ENCODE data around the gene VSIR.

VSIR gene

DNA sequence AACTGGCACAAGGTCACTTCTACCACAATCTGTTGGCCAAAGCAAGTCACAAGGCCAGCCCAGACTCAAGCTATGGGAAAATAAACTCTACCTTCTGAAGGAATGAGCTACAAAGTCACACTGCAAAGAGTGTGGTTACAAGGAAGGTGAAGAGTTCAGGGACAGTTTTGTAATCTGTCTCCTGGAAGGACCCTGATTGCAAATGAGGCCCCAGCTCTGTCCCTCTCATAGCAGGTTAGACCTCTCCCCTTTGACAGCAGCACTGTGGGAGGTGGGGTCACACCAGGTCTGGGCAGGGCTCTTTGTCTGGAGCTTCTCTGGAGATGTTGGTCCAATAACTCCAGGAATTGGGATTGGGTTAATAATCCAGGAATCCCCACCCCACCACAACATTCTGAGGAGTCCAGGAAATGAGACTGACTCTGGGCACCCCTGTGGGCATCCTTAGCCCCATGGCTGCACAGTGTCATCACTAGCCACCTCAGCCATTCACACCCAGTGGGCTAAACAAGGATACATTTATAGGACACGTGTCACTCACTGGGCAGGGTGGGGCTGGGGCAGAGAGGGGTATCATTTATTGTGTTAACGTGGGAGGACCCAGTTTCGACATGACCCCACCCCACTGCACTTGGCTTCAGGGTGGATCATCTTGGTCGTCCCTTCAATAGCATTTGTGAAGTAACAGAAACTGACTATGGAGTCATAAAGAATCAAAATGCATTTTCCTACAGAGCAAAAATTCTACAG is 30.1 kb downstream of the VSIR start:
- peaks cover 28% of the 10 kb centered on the region for H3K36me3 Mint-ChIP-seq
- no peak for ATAC-seq
- H3K9me3 Mint-ChIP-seq: no peaks in the 10 kb centered on the region
- H3K4me1 Mint-ChIP-seq: peaks cover 100% of the 10 kb centered on the region
- peak overlapping the region; percentile 39 for H3K4me3 Mint-ChIP-seq
- no peak for DNase-seq (ENCODE audit: low spot score in 2 of 2)
- peak overlapping the region; percentile 17 for H3K27ac Mint-ChIP-seq

DNA sequence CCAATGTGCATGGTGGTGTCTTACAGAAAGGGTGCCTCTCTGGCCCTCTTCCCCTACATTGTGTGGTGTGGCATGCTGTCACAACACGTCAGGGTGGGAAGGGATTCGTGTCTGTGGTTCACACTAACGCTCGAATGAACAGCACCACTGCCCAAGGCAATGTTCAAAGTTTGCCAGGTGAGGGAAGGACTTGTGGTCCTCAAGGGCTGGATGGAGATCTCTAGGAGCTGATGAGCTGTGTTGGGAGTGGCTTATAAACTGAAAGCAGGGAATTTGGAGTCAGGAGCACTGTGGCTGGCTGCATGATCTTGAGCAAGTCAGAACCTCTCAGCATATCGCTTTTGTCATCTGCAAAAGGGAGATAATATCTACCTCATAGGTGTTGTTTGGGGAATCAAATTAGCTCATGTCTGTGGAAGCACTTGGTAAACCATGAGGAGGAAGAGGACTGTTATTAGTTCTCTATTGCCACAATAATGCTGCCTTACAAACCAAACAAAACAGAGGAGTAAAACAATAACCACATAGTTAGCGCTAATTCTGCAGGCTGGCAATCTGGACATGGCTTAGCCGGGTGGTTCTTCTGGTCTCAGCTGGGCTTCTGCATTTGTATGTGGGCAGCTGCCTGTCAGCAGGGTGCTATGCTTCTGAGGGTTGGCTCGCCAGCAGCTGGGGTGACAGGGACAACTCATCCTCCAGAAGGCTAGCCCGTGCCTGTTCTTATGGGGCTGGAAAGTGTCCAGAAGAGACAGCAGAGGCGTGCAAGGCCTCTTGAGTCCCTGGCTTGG is 30.8 kb downstream of the VSIR start:
- H3K27ac Mint-ChIP-seq: peak overlapping the region; percentile 17
- ATAC-seq (peak; percentile 56), DNase-seq (ENCODE audit: low spot score in 2 of 2) (no peak)
- peak overlapping the region; percentile 39 for H3K4me3 Mint-ChIP-seq
- H3K4me1 Mint-ChIP-seq: peaks cover 100% of the 10 kb centered on the region
- H3K9me3 Mint-ChIP-seq: no peaks in the 10 kb centered on the region
- peaks cover 25% of the 10 kb centered on the region for H3K36me3 Mint-ChIP-seq

DNA sequence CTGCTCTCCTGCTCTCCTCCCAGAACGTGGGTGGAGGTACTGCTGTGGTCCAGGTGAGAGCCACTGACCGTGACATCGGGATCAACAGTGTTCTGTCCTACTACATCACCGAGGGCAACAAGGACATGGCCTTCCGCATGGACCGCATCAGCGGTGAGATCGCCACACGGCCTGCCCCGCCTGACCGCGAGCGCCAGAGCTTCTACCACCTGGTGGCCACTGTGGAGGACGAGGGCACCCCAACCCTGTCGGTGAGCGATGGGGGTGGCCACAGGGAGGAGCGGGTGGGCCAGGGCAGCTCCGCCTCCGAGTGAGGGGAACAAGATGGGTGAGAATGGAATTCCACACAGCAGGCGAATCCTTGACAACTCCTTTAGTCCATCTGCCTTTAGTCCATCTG is 31.6 kb downstream of the VSIR start:
- H3K36me3 Mint-ChIP-seq: peaks cover 16% of the 10 kb centered on the region
- H3K4me1 Mint-ChIP-seq: peaks cover 100% of the 10 kb centered on the region
- peak overlapping the region; percentile 17 for H3K27ac Mint-ChIP-seq
- DNase-seq (ENCODE audit: low spot score in 2 of 2): no peak
- H3K4me3 Mint-ChIP-seq: peak overlapping the region; percentile 39
- H3K9me3 Mint-ChIP-seq: no peaks in the 10 kb centered on the region
- no peak for ATAC-seq

DNA sequence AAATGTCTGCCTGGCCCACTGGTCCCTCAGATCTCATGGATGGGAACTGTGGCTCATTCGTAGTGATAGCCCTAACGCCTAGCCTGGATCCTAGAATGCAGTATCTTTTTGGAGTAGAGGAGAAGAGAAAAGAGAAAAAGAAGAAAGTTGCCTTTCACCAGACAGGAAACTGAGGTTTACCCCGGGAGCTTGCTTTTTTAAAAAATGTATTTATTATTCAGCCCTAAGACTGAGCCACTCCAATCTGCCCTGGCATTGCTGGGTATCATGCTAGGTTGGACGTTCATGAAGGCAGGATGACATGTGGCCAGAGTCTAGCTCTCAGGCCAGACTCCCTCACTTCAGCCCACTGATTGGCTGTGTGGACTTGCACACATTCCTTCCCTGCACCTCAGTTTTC is 32.3 kb downstream of the VSIR start:
- no peaks in the 10 kb centered on the region for H3K9me3 Mint-ChIP-seq
- ATAC-seq (no peak), DNase-seq (ENCODE audit: low spot score in 2 of 2) (no peak)
- H3K4me3 Mint-ChIP-seq: peak overlapping the region; percentile 39
- peaks cover 14% of the 10 kb centered on the region for H3K36me3 Mint-ChIP-seq
- H3K4me1 Mint-ChIP-seq: peaks cover 100% of the 10 kb centered on the region
- H3K27ac Mint-ChIP-seq: peak overlapping the region; percentile 17

DNA sequence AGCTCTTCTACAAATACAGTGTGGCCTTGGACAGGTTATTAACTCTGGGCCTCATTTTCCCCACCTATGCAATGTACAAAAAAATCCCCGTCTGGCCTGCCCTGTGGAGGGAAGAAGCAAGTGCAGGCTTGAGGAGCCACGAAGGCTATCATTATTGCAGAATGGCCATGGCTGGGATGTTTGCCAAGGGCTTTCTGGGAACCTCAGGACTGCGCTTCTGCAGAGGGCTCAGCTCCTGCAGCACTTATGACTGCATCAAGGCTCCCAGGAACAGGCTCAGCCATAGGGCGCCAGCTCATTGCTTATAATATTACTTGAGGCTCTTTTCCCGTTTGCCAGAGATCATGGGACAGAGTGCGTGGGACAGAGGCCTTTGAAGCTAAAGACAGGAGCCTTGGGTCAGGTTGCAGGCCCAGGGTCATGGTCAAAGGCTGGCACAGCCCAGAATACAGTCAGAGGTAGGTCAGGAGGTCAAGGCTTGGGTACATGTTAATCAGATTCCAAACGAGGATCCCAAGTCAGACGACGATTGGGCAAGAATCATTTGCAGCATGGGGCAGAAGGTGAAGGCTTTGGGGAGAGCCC is 33.2 kb downstream of the VSIR start:
- ATAC-seq: no peak
- peaks cover 9% of the 10 kb centered on the region for H3K36me3 Mint-ChIP-seq
- no peaks in the 10 kb centered on the region for H3K9me3 Mint-ChIP-seq
- peak overlapping the region; percentile 93 for H3K27ac Mint-ChIP-seq
- DNase-seq (ENCODE audit: low spot score in 2 of 2): no peak
- H3K4me3 Mint-ChIP-seq: no peak overlapping the region
- H3K4me1 Mint-ChIP-seq: peaks cover 100% of the 10 kb centered on the region

DNA sequence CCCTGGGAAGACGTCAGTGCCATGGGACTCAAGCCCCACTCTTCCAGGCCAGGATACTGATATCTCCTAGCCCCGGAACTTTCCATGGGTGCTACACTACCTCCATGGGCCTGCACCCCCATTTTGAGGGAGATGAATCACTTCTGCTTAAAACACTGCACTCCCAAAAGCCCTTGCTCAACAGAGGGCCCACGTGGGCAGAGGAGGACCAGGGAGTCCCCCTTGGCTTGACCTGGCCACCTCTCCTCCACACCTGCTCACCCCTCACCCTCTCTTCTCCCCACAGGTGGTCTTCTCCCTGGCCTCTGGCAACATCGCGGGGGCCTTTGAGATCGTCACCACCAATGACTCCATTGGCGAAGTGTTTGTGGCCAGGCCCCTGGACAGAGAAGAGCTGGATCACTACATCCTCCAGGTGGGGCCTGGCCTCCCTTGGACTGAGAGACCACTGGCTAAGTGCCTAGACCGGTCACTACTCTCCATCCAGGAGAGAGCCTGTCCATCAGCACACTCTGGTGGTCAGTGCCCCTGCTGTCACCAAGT is 33.9 kb downstream of the VSIR start:
- ATAC-seq: no peak
- H3K36me3 Mint-ChIP-seq: peaks cover 5% of the 10 kb centered on the region
- H3K4me3 Mint-ChIP-seq: no peak overlapping the region
- H3K4me1 Mint-ChIP-seq: peaks cover 100% of the 10 kb centered on the region
- H3K9me3 Mint-ChIP-seq: no peaks in the 10 kb centered on the region
- DNase-seq (ENCODE audit: low spot score in 2 of 2): no peak
- peak overlapping the region; percentile 93 for H3K27ac Mint-ChIP-seq

DNA sequence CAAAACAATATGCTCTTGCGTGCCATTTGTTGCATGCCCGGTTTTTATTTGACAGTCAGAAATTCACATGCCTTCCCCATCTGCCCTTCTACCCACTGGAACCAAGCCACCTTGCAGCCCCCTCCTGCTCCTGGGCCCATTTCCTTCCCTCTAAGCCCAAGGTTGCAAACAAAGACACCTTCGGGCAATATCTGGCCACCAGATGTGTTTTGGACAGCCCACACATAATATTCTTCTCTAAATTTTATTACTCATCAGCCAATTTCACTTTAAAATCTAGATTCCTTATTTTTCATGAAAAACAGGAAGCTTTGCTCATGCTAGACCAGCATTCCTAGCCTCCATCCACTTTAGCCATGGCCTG is 35.5 kb downstream of the VSIR start:
- H3K4me1 Mint-ChIP-seq: peaks cover 97% of the 10 kb centered on the region
- peaks cover 5% of the 10 kb centered on the region for H3K36me3 Mint-ChIP-seq
- no peak for DNase-seq (ENCODE audit: low spot score in 2 of 2)
- no peaks in the 10 kb centered on the region for H3K9me3 Mint-ChIP-seq
- H3K4me3 Mint-ChIP-seq: peak overlapping the region; percentile 32
- H3K27ac Mint-ChIP-seq: peak overlapping the region; percentile 93
- ATAC-seq: no peak

DNA sequence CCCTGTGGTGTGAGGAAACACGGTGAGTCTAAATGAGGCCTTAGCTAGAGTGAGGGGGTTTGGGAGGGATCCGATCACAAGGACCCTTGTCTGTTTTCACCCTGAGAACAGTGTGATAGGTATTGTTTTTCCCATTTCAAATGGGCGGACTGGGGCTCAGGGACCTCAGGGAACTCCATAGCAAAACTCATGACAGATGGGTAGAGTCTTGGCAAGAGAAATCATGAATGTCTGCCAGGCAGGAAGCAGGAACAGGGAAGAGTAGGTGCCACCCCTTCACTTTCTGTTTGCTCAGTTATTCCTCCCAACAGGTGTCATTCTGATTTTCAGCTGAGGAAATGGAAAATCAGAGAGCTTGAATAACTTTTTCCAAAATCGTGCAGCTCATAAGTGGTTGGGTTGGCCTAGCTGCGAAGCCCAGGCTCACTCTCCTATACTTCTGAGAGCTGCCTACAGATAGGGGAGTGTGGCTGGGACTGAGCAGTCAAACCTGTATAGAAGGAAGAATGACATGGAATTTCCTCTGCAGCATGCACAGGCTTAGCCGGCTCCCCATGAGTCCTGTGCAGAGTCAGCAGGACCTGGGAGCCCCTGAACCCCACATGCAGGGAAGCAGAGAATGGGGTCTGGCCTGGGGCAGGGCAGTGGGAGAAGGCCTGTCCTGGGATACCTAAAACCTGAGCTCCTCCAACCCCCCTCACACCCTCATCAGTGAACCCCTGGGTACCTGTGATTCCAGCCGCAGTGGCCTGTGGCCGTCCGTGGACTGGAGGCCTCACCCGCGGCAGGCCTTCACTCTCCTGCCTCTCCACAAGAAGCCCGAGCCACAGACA is 36.1 kb downstream of the VSIR start:
- DNase-seq (ENCODE audit: low spot score in 2 of 2): no peak
- Mint-ChIP-seq H3K9me3 (no peaks in the 10 kb centered on the region), H3K36me3 (peaks cover 5% of the 10 kb centered on the region), H3K4me3 (peak overlapping the region; percentile 61), H3K27ac (peak overlapping the region; percentile 93), H3K4me1 (peaks cover 97% of the 10 kb centered on the region)
- ATAC-seq: peak; percentile 38

DNA sequence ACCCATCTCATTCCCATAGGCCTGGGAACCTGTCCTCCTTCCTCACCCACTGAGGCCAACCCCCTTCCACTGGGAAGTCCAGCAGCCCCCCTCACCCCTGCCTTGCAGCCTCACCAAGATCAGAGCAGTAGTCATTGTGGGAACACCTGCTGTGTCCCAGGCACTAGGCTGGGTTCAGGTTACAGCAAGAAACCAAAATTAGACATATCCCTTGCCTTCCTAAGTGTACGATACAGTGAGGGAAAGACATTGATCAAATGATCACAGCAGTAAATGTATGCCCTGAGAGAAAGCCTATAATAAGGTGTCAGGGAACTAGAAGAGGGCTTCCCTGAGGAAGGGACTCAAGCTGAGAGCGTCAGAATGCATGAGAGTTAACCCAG is 36.8 kb downstream of the VSIR start:
- Mint-ChIP-seq H3K4me1 (peaks cover 97% of the 10 kb centered on the region), H3K27ac (peak overlapping the region; percentile 93), H3K36me3 (peaks cover 5% of the 10 kb centered on the region), H3K4me3 (peak overlapping the region; percentile 61), H3K9me3 (no peaks in the 10 kb centered on the region)
- ATAC-seq: peak; percentile 2
- DNase-seq (ENCODE audit: low spot score in 2 of 2): no peak

DNA sequence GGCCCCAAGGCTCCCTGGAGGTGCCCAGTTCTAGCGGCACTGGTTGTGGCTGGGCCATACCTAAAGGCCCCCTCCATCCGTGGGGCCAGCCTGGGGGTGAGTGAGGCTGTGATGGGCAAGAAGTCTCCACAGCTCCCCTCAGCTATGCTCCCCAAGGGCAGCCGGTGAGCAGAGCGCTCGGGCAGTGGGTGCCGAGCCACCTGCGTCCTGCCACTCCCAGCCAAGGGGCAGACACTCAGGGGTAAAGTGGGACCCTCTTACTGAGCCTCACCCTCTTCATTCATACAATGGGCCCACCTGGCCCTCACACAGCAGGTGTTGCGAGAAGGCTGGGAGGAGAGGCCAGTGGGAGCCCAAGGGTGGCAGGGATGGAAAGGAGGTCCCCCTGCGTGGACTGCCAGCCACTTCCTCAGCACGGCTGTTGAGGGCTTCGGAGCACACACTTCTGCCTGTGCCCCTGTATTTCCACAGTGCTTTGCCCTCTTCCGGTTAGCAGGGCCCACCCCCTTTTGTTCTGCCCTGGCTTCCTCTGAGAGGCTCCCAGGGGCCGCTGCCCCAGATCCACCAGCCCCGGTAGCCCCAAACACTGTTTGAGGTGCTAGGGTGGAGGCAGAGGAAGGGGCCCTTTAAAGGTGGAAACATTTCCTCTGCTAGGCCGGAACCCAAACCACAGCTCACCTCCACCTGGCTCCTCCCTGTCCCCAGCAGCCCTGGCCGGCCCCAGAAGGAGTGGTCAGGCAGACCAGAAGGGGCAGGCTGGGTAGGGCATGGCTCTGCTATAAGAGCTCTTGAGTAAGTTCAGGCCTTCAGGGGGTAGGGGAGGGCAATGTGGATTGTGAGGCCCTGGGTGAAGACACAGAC is 37.4 kb downstream of the VSIR start:
- peak in 1 of 2 donors; percentile 72 for DNase-seq (ENCODE audit: low spot score in 2 of 2)
- Mint-ChIP-seq H3K27ac (peak overlapping the region; percentile 93), H3K9me3 (no peaks in the 10 kb centered on the region), H3K36me3 (peaks cover 5% of the 10 kb centered on the region), H3K4me3 (peak overlapping the region; percentile 61), H3K4me1 (peaks cover 97% of the 10 kb centered on the region)
- ATAC-seq: peak; percentile 75

DNA sequence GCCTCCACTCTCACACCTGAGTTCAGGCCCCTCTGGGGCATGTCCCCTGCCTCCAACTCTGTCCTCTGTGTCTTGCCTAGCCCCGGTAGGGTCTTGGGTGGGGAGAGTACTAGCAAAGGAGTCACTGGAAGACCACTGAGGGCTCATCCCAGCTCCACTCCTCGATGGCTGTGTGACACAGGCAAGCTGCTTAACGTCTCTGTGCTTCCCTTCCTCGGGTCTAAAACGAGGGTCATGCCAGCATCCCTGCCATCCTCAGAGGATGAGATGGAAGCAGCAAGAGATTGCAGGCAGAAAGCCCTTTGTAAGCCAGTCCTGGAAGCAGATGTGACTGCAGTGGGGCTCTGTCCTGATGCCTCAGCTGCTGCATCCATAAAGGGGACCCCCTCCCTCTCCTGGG is 38.5 kb downstream of the VSIR start:
- DNase-seq (ENCODE audit: low spot score in 2 of 2): no peak
- peak overlapping the region; percentile 61 for H3K4me3 Mint-ChIP-seq
- H3K36me3 Mint-ChIP-seq: peaks cover 5% of the 10 kb centered on the region
- H3K27ac Mint-ChIP-seq: peak overlapping the region; percentile 93
- ATAC-seq: no peak
- peaks cover 96% of the 10 kb centered on the region for H3K4me1 Mint-ChIP-seq
- no peaks in the 10 kb centered on the region for H3K9me3 Mint-ChIP-seq

DNA sequence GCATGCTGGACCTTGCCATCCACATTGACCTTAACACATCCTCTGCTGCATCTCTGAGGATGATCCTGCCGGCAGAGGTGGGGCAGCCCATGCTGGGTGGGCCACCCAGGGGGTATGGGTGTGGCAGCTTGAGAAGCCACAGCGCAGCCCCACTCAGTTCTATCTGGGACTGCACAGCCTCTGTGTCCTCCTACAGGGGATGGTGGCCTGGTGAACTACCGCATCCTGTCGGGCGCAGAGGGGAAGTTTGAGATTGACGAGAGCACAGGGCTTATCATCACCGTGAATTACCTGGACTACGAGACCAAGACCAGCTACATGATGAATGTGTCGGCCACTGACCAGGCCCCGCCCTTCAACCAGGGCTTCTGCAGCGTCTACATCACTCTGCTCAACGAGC is 41.5 kb downstream of the VSIR start:
- no peak for DNase-seq (ENCODE audit: low spot score in 2 of 2)
- ATAC-seq: no peak
- Mint-ChIP-seq H3K9me3 (no peaks in the 10 kb centered on the region), H3K4me1 (peaks cover 92% of the 10 kb centered on the region), H3K27ac (peak overlapping the region; percentile 93), H3K4me3 (peak overlapping the region; percentile 13), H3K36me3 (no peaks in the 10 kb centered on the region)

DNA sequence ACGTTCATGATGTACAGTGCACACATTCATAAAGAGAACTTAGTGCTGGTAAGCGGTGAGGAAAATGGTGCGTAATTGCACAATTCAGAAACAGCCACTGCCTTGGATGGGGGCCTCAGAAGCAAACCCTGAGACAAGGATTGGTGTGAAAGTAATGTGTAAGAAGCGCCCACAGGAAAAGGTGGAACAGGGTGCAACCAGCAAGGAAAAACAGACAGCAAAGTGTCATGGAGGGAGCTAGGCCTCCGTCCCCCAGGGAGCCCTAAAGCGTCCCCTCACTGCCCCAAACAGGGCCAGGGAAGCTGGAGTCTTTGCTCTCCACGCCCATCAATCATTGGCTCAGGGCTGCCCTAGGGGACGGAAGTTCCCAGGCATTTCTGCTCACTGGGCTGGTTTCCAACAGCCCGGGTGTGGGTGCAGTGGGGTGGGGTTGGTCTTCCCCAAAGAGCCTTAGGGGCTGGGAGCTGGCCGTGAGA is 44.1 kb downstream of the VSIR start:
- H3K27ac Mint-ChIP-seq: peak overlapping the region; percentile 96
- peaks cover 92% of the 10 kb centered on the region for H3K4me1 Mint-ChIP-seq
- peaks cover 7% of the 10 kb centered on the region for H3K36me3 Mint-ChIP-seq
- no peak for ATAC-seq
- DNase-seq (ENCODE audit: low spot score in 2 of 2): no peak
- no peaks in the 10 kb centered on the region for H3K9me3 Mint-ChIP-seq
- no peak overlapping the region for H3K4me3 Mint-ChIP-seq
